Measurements from ENCODE around the gene SRP54.
"Not testable (repeated sequence)": the region's sequence is repeated elsewhere in the genome, so short reads cannot be mapped to it uniquely, and the experiment has no call there.

DNA sequence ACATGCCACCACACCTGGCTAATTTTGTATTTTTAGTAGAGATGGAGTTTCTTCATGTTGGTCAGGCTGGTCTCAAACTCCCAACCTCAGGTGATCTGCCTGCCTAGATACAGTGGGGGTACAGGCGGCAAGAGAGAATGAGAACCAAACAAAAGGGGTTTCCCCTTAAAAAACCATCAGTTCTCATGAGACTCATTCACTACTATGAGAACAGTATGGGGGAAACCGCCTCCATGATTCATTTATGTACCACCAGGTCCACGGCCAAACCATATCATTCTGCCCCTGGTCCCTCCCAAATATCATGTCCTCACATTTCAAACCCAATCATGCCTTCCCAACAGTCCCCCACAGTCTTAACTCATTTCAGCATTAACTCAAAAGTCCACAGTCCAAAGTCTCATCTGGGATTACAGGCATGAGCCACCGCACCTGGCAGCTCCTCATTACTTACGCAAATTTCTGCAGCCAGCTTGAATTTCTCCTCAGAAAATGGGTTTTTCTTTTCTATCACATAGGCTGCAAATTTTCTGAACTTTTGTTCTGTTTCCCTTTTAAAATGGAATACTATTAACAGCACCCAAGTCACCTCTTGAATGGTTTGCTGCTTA lies 52.3 kb downstream of the SRP54 start:
- TF ChIP-seq, protein P1, sequence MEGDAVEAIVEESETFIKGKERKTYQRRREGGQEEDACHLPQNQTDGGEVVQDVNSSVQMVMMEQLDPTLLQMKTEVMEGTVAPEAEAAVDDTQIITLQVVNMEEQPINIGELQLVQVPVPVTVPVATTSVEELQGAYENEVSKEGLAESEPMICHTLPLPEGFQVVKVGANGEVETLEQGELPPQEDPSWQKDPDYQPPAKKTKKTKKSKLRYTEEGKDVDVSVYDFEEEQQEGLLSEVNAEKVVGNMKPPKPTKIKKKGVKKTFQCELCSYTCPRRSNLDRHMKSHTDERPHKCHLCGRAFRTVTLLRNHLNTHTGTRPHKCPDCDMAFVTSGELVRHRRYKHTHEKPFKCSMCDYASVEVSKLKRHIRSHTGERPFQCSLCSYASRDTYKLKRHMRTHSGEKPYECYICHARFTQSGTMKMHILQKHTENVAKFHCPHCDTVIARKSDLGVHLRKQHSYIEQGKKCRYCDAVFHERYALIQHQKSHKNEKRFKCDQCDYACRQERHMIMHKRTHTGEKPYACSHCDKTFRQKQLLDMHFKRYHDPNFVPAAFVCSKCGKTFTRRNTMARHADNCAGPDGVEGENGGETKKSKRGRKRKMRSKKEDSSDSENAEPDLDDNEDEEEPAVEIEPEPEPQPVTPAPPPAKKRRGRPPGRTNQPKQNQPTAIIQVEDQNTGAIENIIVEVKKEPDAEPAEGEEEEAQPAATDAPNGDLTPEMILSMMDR (IDR thresholded peaks at IDR 0.05; ENCODE audit: control extremely low read depth in 1 of 3, insufficient read depth in 1 of 3, low read depth in 1 of 3, low read length in 3 of 3), result not testable (repeated sequence)
- not testable (repeated sequence) for TF ChIP-seq JUND (IDR thresholded peaks at IDR 0.05; ENCODE audit: low read length); EZH2 (IDR thresholded peaks at IDR 0.05; ENCODE audit: low read depth, low read length, severe bottlenecking); EP300 (IDR thresholded peaks at IDR 0.05; ENCODE audit: borderline replicate concordance in 1 of 2, low read depth in 2 of 2, low read length in 2 of 2); CEBPB (IDR thresholded peaks at IDR 0.05; ENCODE audit: low read depth, low read length); SP1 (IDR thresholded peaks at IDR 0.05; ENCODE audit: low read depth, low read length); RFX5 (IDR thresholded peaks at IDR 0.05; ENCODE audit: borderline replicate concordance, low read depth, low read length); RAD21 (IDR thresholded peaks at IDR 0.05 in 1 of 2, conservative IDR thresholded peaks at IDR 0.05 in 1 of 2; ENCODE audit: low read depth in 2 of 2, low read length in 2 of 2)
- TF ChIP-seq, protein P2, sequence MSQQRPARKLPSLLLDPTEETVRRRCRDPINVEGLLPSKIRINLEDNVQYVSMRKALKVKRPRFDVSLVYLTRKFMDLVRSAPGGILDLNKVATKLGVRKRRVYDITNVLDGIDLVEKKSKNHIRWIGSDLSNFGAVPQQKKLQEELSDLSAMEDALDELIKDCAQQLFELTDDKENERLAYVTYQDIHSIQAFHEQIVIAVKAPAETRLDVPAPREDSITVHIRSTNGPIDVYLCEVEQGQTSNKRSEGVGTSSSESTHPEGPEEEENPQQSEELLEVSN (IDR thresholded peaks at IDR 0.05), result not testable (repeated sequence)
- TF ChIP-seq, protein P3, sequence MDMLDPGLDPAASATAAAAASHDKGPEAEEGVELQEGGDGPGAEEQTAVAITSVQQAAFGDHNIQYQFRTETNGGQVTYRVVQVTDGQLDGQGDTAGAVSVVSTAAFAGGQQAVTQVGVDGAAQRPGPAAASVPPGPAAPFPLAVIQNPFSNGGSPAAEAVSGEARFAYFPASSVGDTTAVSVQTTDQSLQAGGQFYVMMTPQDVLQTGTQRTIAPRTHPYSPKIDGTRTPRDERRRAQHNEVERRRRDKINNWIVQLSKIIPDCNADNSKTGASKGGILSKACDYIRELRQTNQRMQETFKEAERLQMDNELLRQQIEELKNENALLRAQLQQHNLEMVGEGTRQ (IDR thresholded peaks at IDR 0.05; ENCODE audit: low read length), result not testable (repeated sequence)
- TF ChIP-seq, protein P4, sequence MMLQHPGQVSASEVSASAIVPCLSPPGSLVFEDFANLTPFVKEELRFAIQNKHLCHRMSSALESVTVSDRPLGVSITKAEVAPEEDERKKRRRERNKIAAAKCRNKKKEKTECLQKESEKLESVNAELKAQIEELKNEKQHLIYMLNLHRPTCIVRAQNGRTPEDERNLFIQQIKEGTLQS (IDR thresholded peaks at IDR 0.05; ENCODE audit: insufficient read depth, low read depth, low read length), result not testable (repeated sequence)
- TF ChIP-seq, protein P5, sequence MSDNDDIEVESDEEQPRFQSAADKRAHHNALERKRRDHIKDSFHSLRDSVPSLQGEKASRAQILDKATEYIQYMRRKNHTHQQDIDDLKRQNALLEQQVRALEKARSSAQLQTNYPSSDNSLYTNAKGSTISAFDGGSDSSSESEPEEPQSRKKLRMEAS (IDR thresholded peaks at IDR 0.05), result not testable (repeated sequence)

Data from H1 (cell line).